Measurements from ENCODE around the gene MRC2.
"Not testable (repeated sequence)": the region's sequence is repeated elsewhere in the genome, so short reads cannot be mapped to it uniquely, and the experiment has no call there.

Gene MRC2

GRCh38 chr17:62612289-62612688 is 15.2 kb upstream of the MRC2 start:
- not testable (repeated sequence) for H3K4me3 ChIP-seq (ENCODE audit: low read depth, low read length); H3K27ac ChIP-seq (ENCODE audit: low read depth, low read length)
- H3K36me3 ChIP-seq (ENCODE audit: insufficient read depth, low read length): peaks cover 25% of the 10 kb centered on the region

GRCh38 chr17:62613095-62613494 is 14.4 kb upstream of the MRC2 start:
- not testable (repeated sequence) for H3K4me1 ChIP-seq (ENCODE audit: control insufficient read depth, insufficient read depth, low read length, unreplicated experiment); H2AFZ ChIP-seq (ENCODE audit: low read length, unreplicated experiment); H3K79me2 ChIP-seq (ENCODE audit: control insufficient read depth, insufficient read depth, low read length, unreplicated experiment); H3K27me3 ChIP-seq (ENCODE audit: insufficient read depth, low read length); H3K27ac ChIP-seq (ENCODE audit: low read depth, low read length); H3K4me3 ChIP-seq (ENCODE audit: low read depth, low read length)
- peaks cover 22% of the 10 kb centered on the region for H3K36me3 ChIP-seq (ENCODE audit: insufficient read depth, low read length)

More at GRCh38 chr17:62612289-62612688, 15.2 kb upstream of the MRC2 start:
- H3K79me2 ChIP-seq (ENCODE audit: control insufficient read depth, insufficient read depth, low read length, unreplicated experiment); H2AFZ ChIP-seq (ENCODE audit: low read length, unreplicated experiment); H3K27me3 ChIP-seq (ENCODE audit: insufficient read depth, low read length); H3K4me1 ChIP-seq (ENCODE audit: control insufficient read depth, insufficient read depth, low read length, unreplicated experiment): not testable (repeated sequence)

- Histone ChIP-seq H3K79me2 (ENCODE audit: control insufficient read depth, insufficient read depth, low read length, unreplicated experiment) (no peaks in the 10 kb centered on the region), H3K27me3 (ENCODE audit: insufficient read depth, low read length) (no peaks in the 10 kb centered on the region), H3K4me1 (ENCODE audit: control insufficient read depth, insufficient read depth, low read length, unreplicated experiment) (no peaks in the 10 kb centered on the region), H2AFZ (ENCODE audit: low read length, unreplicated experiment) (no peak overlapping the region), H3K36me3 (ENCODE audit: insufficient read depth, low read length) (peaks cover 19% of the 10 kb centered on the region), H3K4me3 (ENCODE audit: low read depth, low read length) (no peak overlapping the region), H3K27ac (ENCODE audit: low read depth, low read length) (no peak overlapping the region)
These were observed 13.3 kb upstream of the MRC2 start for GRCh38 chr17:62614142-62614541.

GRCh38 chr17:62615503-62615902 is 12.0 kb upstream of the MRC2 start:
- Histone ChIP-seq H3K4me3 (ENCODE audit: low read depth, low read length) (no peak overlapping the region), H3K27me3 (ENCODE audit: insufficient read depth, low read length) (no peaks in the 10 kb centered on the region), H3K79me2 (ENCODE audit: control insufficient read depth, insufficient read depth, low read length, unreplicated experiment) (no peaks in the 10 kb centered on the region), H3K27ac (ENCODE audit: low read depth, low read length) (no peak overlapping the region), H3K36me3 (ENCODE audit: insufficient read depth, low read length) (peaks cover 7% of the 10 kb centered on the region; the same call in 1 of the 2 replicates), H2AFZ (ENCODE audit: low read length, unreplicated experiment) (no peak overlapping the region), H3K4me1 (ENCODE audit: control insufficient read depth, insufficient read depth, low read length, unreplicated experiment) (no peaks in the 10 kb centered on the region)

GRCh38 chr17:62616993-62617893 is 10.2 kb upstream of the MRC2 start:
- Histone ChIP-seq H3K79me2 (ENCODE audit: control insufficient read depth, insufficient read depth, low read length, unreplicated experiment) (no peaks in the 10 kb centered on the region), H3K36me3 (ENCODE audit: insufficient read depth, low read length) (no peaks in the 10 kb centered on the region), H3K4me1 (ENCODE audit: control insufficient read depth, insufficient read depth, low read length, unreplicated experiment) (no peaks in the 10 kb centered on the region), H3K4me3 (ENCODE audit: low read depth, low read length) (no peak overlapping the region), H3K27me3 (ENCODE audit: insufficient read depth, low read length) (no peaks in the 10 kb centered on the region), H3K27ac (ENCODE audit: low read depth, low read length) (no peak overlapping the region), H2AFZ (ENCODE audit: low read length, unreplicated experiment) (no peak overlapping the region)

GRCh38 chr17:62617894-62618472 is 9.5 kb upstream of the MRC2 start:
- Histone ChIP-seq H3K4me1 (ENCODE audit: control insufficient read depth, insufficient read depth, low read length, unreplicated experiment) (no peaks in the 10 kb centered on the region), H3K4me3 (ENCODE audit: low read depth, low read length) (no peak overlapping the region), H3K27me3 (ENCODE audit: insufficient read depth, low read length) (no peaks in the 10 kb centered on the region), H3K36me3 (ENCODE audit: insufficient read depth, low read length) (no peaks in the 10 kb centered on the region), H3K27ac (ENCODE audit: low read depth, low read length) (no peak overlapping the region), H2AFZ (ENCODE audit: low read length, unreplicated experiment) (no peak overlapping the region), H3K79me2 (ENCODE audit: control insufficient read depth, insufficient read depth, low read length, unreplicated experiment) (no peaks in the 10 kb centered on the region)

- no peaks in the 10 kb centered on the region for H3K4me1 ChIP-seq (ENCODE audit: control insufficient read depth, insufficient read depth, low read length, unreplicated experiment)
- H3K79me2 ChIP-seq (ENCODE audit: control insufficient read depth, insufficient read depth, low read length, unreplicated experiment): no peaks in the 10 kb centered on the region
- H3K27ac ChIP-seq (ENCODE audit: low read depth, low read length): no peak overlapping the region
- H2AFZ ChIP-seq (ENCODE audit: low read length, unreplicated experiment): no peak overlapping the region
- no peaks in the 10 kb centered on the region for H3K36me3 ChIP-seq (ENCODE audit: insufficient read depth, low read length)
- no peaks in the 10 kb centered on the region for H3K27me3 ChIP-seq (ENCODE audit: insufficient read depth, low read length)
- H3K4me3 ChIP-seq (ENCODE audit: low read depth, low read length): no peak overlapping the region
These were observed 8.6 kb upstream of the MRC2 start for GRCh38 chr17:62618647-62619416.

- Histone ChIP-seq H3K79me2 (ENCODE audit: control insufficient read depth, insufficient read depth, low read length, unreplicated experiment) (no peaks in the 10 kb centered on the region), H3K27ac (ENCODE audit: low read depth, low read length) (no peak overlapping the region), H3K36me3 (ENCODE audit: insufficient read depth, low read length) (no peaks in the 10 kb centered on the region)
These were observed 7.9 kb upstream of the MRC2 start for GRCh38 chr17:62619417-62620155.

GRCh38 chr17:62621223-62621622 is 6.2 kb upstream of the MRC2 start:
- H2AFZ ChIP-seq (ENCODE audit: low read length, unreplicated experiment): no peak overlapping the region

More at GRCh38 chr17:62619417-62620155, 7.9 kb upstream of the MRC2 start:
- Histone ChIP-seq H3K27me3 (ENCODE audit: insufficient read depth, low read length) (no peaks in the 10 kb centered on the region), H3K4me3 (ENCODE audit: low read depth, low read length) (no peak overlapping the region), H3K4me1 (ENCODE audit: control insufficient read depth, insufficient read depth, low read length, unreplicated experiment) (no peaks in the 10 kb centered on the region), H2AFZ (ENCODE audit: low read length, unreplicated experiment) (no peak overlapping the region)

GRCh38 chr17:62625184-62625869 is 2.1 kb upstream of the MRC2 start:
- H3K36me3 ChIP-seq (ENCODE audit: insufficient read depth, low read length): no peaks in the 10 kb centered on the region
- peaks cover 28% of the 10 kb centered on the region for H3K79me2 ChIP-seq (ENCODE audit: control insufficient read depth, insufficient read depth, low read length, unreplicated experiment)
- H2AFZ ChIP-seq (ENCODE audit: low read length, unreplicated experiment): no peak overlapping the region
- peaks cover 20% of the 10 kb centered on the region for H3K4me1 ChIP-seq (ENCODE audit: control insufficient read depth, insufficient read depth, low read length, unreplicated experiment)
- H3K4me3 ChIP-seq (ENCODE audit: low read depth, low read length): no peak overlapping the region
- no peak overlapping the region for H3K27ac ChIP-seq (ENCODE audit: low read depth, low read length)
- H3K27me3 ChIP-seq (ENCODE audit: insufficient read depth, low read length): no peaks in the 10 kb centered on the region

More at GRCh38 chr17:62621223-62621622, 6.2 kb upstream of the MRC2 start:
- Histone ChIP-seq H3K27ac (ENCODE audit: low read depth, low read length) (no peak overlapping the region), H3K4me1 (ENCODE audit: control insufficient read depth, insufficient read depth, low read length, unreplicated experiment) (peaks cover 5% of the 10 kb centered on the region), H3K36me3 (ENCODE audit: insufficient read depth, low read length) (no peaks in the 10 kb centered on the region), H3K27me3 (ENCODE audit: insufficient read depth, low read length) (no peaks in the 10 kb centered on the region), H3K4me3 (ENCODE audit: low read depth, low read length) (no peak overlapping the region), H3K79me2 (ENCODE audit: control insufficient read depth, insufficient read depth, low read length, unreplicated experiment) (no peaks in the 10 kb centered on the region)

Measured in ACC112 (cell line).